ENCODE results near the gene HK1. TPM values are rescaled to one million over a fixed set of nuclear protein-coding genes. Genes with fewer than 3 reads are reported as not detected.

Gene HK1
- total RNA-seq, 2 experiments from 2014 or later: 153 to 154 TPM

GRCh38 chr10:69384320-69384719 lies 106.0 kb downstream of the HK1 start:
- ATAC-seq (no peak), DNase-seq (no peak)
- Mint-ChIP-seq H3K4me1 (ENCODE audit: low read depth) (peaks cover 4% of the 10 kb centered on the region), H3K4me3 (no peak overlapping the region), H3K27ac (no peak overlapping the region), H3K9me3 (ENCODE audit: insufficient read depth) (no peaks in the 10 kb centered on the region), H3K36me3 (ENCODE audit: low read depth) (peaks cover 70% of the 10 kb centered on the region), H3K27me3 (ENCODE audit: low read depth) (no peaks in the 10 kb centered on the region)
- CTCF ChIA-PET: interaction anchor here (1.6 kb wide), 1 partner anchor 8 kb away, joined by 4 read pairs; no protein-coding TSS in a partner anchor
- POLR2A ChIA-PET: no interaction called here

DNA sequence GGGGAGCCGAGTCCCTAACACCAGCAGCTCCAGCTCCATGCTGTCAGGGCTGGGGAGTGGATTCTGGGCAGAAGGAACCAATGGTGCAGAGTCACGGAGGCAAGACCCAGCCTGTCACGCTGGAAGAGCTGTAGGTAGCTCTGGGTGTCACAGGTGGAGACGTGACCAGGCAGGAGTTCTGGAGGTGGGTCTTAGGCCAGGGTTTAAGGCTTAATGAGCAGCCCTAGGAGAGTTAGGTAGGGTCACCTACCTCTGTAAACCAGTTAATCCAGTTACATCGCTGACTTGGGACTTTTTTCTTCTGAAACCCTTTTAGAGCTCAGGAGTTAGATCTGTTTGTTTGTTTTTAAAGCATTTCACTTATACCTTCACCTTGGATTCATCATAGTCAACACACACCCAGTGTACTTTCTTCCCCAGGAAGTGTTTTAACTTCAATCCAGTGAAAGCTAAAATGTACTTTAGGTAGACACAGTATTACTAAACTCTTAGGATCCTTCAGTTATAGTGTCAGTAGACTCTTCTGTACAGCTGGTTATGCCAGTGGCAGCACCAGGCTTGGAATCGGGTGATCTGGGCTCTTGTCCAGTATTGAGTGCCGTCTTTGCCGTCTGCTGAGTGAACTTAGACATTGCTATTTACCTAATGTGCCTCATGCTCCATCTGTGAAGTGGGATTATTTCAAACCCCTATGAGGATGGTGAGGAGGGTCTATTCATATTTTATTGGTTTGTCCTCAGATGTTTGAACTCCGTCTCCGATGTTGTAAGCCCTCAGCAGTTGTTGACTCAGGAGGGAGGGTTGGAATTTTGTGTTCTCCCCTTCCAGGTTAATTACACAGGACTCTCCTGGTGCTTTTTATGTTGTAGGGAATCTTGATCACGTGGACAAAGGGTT lies 107.4 kb downstream of the HK1 start:
- ATAC-seq (no peak), DNase-seq (no peak)
- Mint-ChIP-seq H3K36me3 (ENCODE audit: low read depth) (peaks cover 67% of the 10 kb centered on the region), H3K27ac (peak overlapping the region; percentile 47), H3K4me3 (no peak overlapping the region), H3K27me3 (ENCODE audit: low read depth) (no peaks in the 10 kb centered on the region), H3K9me3 (ENCODE audit: insufficient read depth) (no peaks in the 10 kb centered on the region), H3K4me1 (ENCODE audit: low read depth) (peaks cover 18% of the 10 kb centered on the region)
- ChIA-PET POLR2A (no interaction called here), CTCF (interaction anchor here (1.1 to 1.2 kb wide), 2 partner anchors 22 to 148 kb away, joined by 3 read pairs; no protein-coding TSS in a partner anchor)

GRCh38 chr10:69387500-69387899 lies 109.2 kb downstream of the HK1 start:
- Mint-ChIP-seq H3K27ac (no peak overlapping the region), H3K36me3 (ENCODE audit: low read depth) (peaks cover 69% of the 10 kb centered on the region), H3K4me1 (ENCODE audit: low read depth) (peaks cover 28% of the 10 kb centered on the region), H3K9me3 (ENCODE audit: insufficient read depth) (no peaks in the 10 kb centered on the region), H3K4me3 (no peak overlapping the region), H3K27me3 (ENCODE audit: low read depth) (no peaks in the 10 kb centered on the region)
- ATAC-seq (no peak), DNase-seq (no peak)
- CTCF ChIA-PET: no interaction called here
- POLR2A ChIA-PET: no interaction called here

- no peak overlapping the region for H3K4me3 Mint-ChIP-seq
- peaks cover 30% of the 10 kb centered on the region for H3K4me1 Mint-ChIP-seq (ENCODE audit: low read depth)
- H3K27me3 Mint-ChIP-seq (ENCODE audit: low read depth): no peaks in the 10 kb centered on the region
- H3K27ac Mint-ChIP-seq: no peak overlapping the region
- no peak for ATAC-seq
- CTCF ChIA-PET: interaction anchor here (7.4 kb wide), 1 partner anchor 152 kb away, joined by 173 read pairs; no protein-coding TSS in a partner anchor
- H3K36me3 Mint-ChIP-seq (ENCODE audit: low read depth): peaks cover 66% of the 10 kb centered on the region
- H3K9me3 Mint-ChIP-seq (ENCODE audit: insufficient read depth): no peaks in the 10 kb centered on the region
- POLR2A ChIA-PET: no interaction called here
- no peak for DNase-seq
These were observed 110.2 kb downstream of the HK1 start for GRCh38 chr10:69388488-69388887.

GRCh38 chr10:69389827-69390490 lies 111.7 kb downstream of the HK1 start:
- Mint-ChIP-seq H3K9me3 (ENCODE audit: insufficient read depth) (no peaks in the 10 kb centered on the region), H3K4me3 (no peak overlapping the region), H3K4me1 (ENCODE audit: low read depth) (peaks cover 29% of the 10 kb centered on the region), H3K27ac (peak overlapping the region; percentile 68), H3K36me3 (ENCODE audit: low read depth) (peaks cover 66% of the 10 kb centered on the region), H3K27me3 (ENCODE audit: low read depth) (no peaks in the 10 kb centered on the region)
- DNase-seq (peak; percentile 53), ATAC-seq (peak; percentile 44)
- CTCF ChIA-PET: interaction anchor here (0.8 to 7.4 kb wide), 6 partner anchors 14 to 383 kb away, joined by 3 to 173 read pairs (median 6); no protein-coding TSS in a partner anchor
- POLR2A ChIA-PET: interaction anchor here (1.3 kb wide), 2 partner anchors 147 to 152 kb away, joined by 3 read pairs; no protein-coding TSS in a partner anchor

- H3K4me3 Mint-ChIP-seq: no peak overlapping the region
- H3K27me3 Mint-ChIP-seq (ENCODE audit: low read depth): no peaks in the 10 kb centered on the region
- peak overlapping the region; percentile 68 for H3K27ac Mint-ChIP-seq
These were observed 112.9 kb downstream of the HK1 start for GRCh38 chr10:69391158-69391557.

DNA sequence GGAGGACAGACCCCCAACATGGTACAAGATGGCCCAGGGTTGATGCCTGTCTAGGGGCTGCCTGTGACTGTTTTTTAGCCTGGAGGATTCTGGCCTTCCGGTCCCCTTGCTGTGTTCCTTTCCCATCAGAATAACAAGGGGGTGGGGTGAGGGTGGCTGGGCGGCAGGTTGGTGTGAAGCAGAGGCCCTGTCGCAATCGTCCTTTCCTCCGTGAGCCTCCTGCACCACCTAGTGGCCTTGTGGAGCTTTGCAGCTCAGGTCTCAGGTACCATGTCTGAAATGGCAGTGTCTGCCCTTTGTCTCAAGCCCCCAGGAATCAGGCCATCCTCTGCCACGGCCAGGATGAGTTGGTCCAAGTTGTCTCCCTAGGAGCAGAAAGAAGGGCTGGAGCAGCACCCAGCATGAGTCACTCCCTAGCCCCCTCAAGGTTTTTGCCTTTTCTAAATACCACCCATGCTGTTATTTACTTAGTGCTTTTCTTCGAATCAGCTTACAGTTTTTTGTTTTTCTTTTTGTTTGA lies 114.2 kb downstream of the HK1 start:
- Mint-ChIP-seq H3K36me3 (ENCODE audit: low read depth) (peaks cover 67% of the 10 kb centered on the region), H3K9me3 (ENCODE audit: insufficient read depth) (no peaks in the 10 kb centered on the region), H3K27me3 (ENCODE audit: low read depth) (no peaks in the 10 kb centered on the region), H3K27ac (peak overlapping the region; percentile 71), H3K4me3 (no peak overlapping the region), H3K4me1 (ENCODE audit: low read depth) (peaks cover 29% of the 10 kb centered on the region)
- ChIA-PET CTCF (interaction anchor here (0.6 to 7.4 kb wide), 30 partner anchors 9 to 402 kb away, joined by 3 to 173 read pairs (median 4); no protein-coding TSS in a partner anchor), POLR2A (interaction anchor here (0.7 kb wide), 1 partner anchor 129 kb away, joined by 3 read pairs; no protein-coding TSS in a partner anchor)
- peak; percentile 90 for DNase-seq
- ATAC-seq: peak; percentile 92

More at GRCh38 chr10:69391158-69391557, 112.9 kb downstream of the HK1 start:
- Mint-ChIP-seq H3K9me3 (ENCODE audit: insufficient read depth) (no peaks in the 10 kb centered on the region), H3K36me3 (ENCODE audit: low read depth) (peaks cover 62% of the 10 kb centered on the region), H3K4me1 (ENCODE audit: low read depth) (peaks cover 29% of the 10 kb centered on the region)
- POLR2A ChIA-PET: interaction anchor here (0.5 to 1.3 kb wide), 3 partner anchors 14 to 153 kb away, joined by 3 read pairs; no protein-coding TSS in a partner anchor
- ATAC-seq (no peak), DNase-seq (no peak)
- CTCF ChIA-PET: interaction anchor here (1.2 to 7.4 kb wide), 7 partner anchors 17 to 385 kb away, joined by 3 to 173 read pairs (median 6); no protein-coding TSS in a partner anchor

DNA sequence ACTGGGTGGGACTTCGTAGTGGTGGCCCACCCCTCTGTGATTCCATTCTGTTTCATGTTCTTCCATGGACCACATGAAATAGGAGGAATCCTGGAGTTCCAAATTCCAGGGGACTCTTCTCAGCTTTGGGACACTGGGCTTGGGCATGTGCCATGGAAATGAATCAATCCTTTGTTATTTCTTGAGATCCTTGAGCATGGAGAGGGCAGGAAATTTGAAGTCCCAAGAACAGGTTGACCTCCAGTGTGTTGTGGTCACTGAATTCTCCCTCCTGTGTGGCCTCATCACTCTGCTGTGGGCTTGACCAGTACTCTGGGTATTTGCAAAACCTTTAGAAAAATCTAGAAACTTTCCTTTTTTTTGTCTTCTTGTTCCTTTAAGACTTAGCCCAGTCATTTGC lies 115.7 kb downstream of the HK1 start:
- ATAC-seq: no peak
- no peak overlapping the region for H3K27ac Mint-ChIP-seq
- POLR2A ChIA-PET: no interaction called here
- H3K4me1 Mint-ChIP-seq (ENCODE audit: low read depth): peaks cover 29% of the 10 kb centered on the region
- no peaks in the 10 kb centered on the region for H3K27me3 Mint-ChIP-seq (ENCODE audit: low read depth)
- no peak overlapping the region for H3K4me3 Mint-ChIP-seq
- peaks cover 62% of the 10 kb centered on the region for H3K36me3 Mint-ChIP-seq (ENCODE audit: low read depth)
- H3K9me3 Mint-ChIP-seq (ENCODE audit: insufficient read depth): no peaks in the 10 kb centered on the region
- CTCF ChIA-PET: interaction anchor here (1.6 to 7.4 kb wide), 4 partner anchors 9 to 158 kb away, joined by 9 to 173 read pairs (median 18); no protein-coding TSS in a partner anchor
- no peak for DNase-seq

DNA sequence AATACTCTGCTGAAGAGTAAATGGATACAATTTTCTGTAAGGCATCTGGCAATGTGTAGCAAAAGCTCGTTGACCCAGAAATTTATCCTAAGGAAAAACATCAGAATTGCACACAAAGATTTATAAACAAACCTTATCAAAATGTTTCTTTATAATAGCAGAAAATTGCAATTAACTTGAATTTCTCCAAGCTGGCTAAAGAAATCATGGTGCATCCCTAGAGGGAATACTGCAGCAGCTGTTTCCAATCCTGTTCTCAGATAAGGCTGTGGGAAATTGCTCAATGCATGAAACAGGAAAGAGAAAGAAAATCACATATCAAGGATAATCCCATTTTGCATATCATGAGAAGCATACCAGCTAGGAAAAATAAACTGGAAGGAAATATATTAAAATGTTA lies 119.7 kb downstream of the HK1 start:
- no peak for ATAC-seq
- Mint-ChIP-seq H3K9me3 (ENCODE audit: insufficient read depth) (no peaks in the 10 kb centered on the region), H3K27ac (no peak overlapping the region), H3K4me3 (no peak overlapping the region), H3K36me3 (ENCODE audit: low read depth) (peaks cover 73% of the 10 kb centered on the region), H3K4me1 (ENCODE audit: low read depth) (no peaks in the 10 kb centered on the region), H3K27me3 (ENCODE audit: low read depth) (no peaks in the 10 kb centered on the region)
- no peak for DNase-seq
- ChIA-PET CTCF (interaction anchor here (1.5 kb wide), 1 partner anchor 10 kb away, joined by 9 read pairs; no protein-coding TSS in a partner anchor), POLR2A (interaction anchor here (1.0 kb wide), 1 partner anchor 9 kb away, joined by 3 read pairs; no protein-coding TSS in a partner anchor)

GRCh38 chr10:69398466-69398865 lies 120.2 kb downstream of the HK1 start:
- ChIA-PET CTCF (interaction anchor here (0.6 to 1.5 kb wide), 2 partner anchors 10 to 81 kb away, joined by 3 to 9 read pairs; no protein-coding TSS in a partner anchor), POLR2A (interaction anchor here (1.0 kb wide), 2 partner anchors 8 to 10 kb away, joined by 3 read pairs; no protein-coding TSS in a partner anchor)
- H3K4me1 Mint-ChIP-seq (ENCODE audit: low read depth): peaks cover under 1% of the 10 kb centered on the region
- H3K27ac Mint-ChIP-seq: no peak overlapping the region
- no peaks in the 10 kb centered on the region for H3K9me3 Mint-ChIP-seq (ENCODE audit: insufficient read depth)
- H3K27me3 Mint-ChIP-seq (ENCODE audit: low read depth): no peaks in the 10 kb centered on the region
- ATAC-seq: no peak
- DNase-seq: no peak
- H3K36me3 Mint-ChIP-seq (ENCODE audit: low read depth): peaks cover 73% of the 10 kb centered on the region
- H3K4me3 Mint-ChIP-seq: no peak overlapping the region

- ATAC-seq (no peak), DNase-seq (no peak)
- Mint-ChIP-seq H3K36me3 (ENCODE audit: low read depth) (peaks cover 54% of the 10 kb centered on the region), H3K4me1 (ENCODE audit: low read depth) (peaks cover 2% of the 10 kb centered on the region), H3K27ac (no peak overlapping the region), H3K4me3 (no peak overlapping the region), H3K9me3 (ENCODE audit: insufficient read depth) (no peaks in the 10 kb centered on the region), H3K27me3 (ENCODE audit: low read depth) (no peaks in the 10 kb centered on the region)
- CTCF ChIA-PET: no interaction called here
- POLR2A ChIA-PET: no interaction called here
These were observed 122.6 kb downstream of the HK1 start for GRCh38 chr10:69400936-69401335.
